RKO (cell line): ENCODE data around the gene ABRACL.
"Not testable (repeated sequence)": the region's sequence is repeated elsewhere in the genome, so short reads cannot be mapped to it uniquely, and the experiment has no call there.

Experiments
- DNase-seq: peaks from one replicate; pipeline ENCODE4 v3.0.0-alpha.2; 2016; ENCODE audit warnings: low spot score

The ABRACL gene

GRCh38 chr6:139011980-139012379 is 16.6 kb upstream of the ABRACL start:
- no peak for DNase-seq

DNA sequence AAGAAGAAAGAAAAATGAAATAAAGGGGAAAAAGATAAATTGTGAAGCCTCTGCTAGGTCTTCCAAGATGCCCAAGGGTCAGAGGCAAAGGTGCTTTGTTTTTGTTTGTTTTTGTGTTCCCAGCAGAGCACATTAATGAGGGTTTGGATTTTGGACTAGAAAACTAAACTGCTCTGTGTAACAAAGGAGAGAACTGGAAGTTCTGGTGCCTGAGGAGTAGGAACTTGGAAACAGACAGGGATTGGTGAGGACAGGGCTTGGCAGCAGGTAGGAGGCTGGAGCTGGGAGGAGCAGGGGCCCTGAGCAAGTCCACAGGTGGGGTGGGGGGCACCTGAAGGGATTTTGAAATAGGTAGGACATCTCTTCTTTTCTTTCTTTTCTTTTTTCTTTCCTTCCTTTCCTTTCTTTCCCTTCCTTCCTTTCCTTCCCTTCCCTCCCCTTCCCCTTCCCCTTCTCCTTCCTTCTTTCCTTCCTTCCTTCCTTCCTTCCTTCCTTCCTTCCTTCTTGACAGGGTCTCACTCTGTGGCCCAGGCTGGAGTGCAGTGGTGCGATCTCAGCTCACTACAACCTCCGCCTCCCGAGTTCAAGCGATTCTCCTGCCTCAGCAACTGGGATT is 15.3 kb upstream of the ABRACL start:
- no peak for DNase-seq

- no peak for DNase-seq
These were observed 13.6 kb upstream of the ABRACL start for GRCh38 chr6:139014945-139015344.

GRCh38 chr6:139016337-139017213 is 12.0 kb upstream of the ABRACL start:
- no peak for DNase-seq

DNA sequence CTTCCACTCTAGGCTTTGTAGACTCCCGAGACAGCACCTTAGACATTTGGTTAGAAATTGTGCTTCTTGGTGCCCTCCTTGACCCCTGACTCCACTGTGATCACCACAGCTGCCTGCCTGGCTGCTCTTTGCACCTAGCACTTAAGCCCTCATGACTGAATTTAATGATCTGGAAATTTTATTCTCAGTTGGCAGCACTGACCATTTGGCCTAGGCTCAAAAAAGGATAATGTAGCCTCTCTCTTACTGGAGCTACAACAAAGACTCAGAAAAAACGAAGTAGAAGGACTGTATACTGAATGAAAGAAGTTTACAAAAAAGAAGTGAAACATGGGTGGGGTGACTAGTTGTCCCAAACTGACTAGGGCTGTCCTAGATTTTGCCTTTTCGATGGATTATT is 11.3 kb upstream of the ABRACL start:
- no peak for DNase-seq

DNA sequence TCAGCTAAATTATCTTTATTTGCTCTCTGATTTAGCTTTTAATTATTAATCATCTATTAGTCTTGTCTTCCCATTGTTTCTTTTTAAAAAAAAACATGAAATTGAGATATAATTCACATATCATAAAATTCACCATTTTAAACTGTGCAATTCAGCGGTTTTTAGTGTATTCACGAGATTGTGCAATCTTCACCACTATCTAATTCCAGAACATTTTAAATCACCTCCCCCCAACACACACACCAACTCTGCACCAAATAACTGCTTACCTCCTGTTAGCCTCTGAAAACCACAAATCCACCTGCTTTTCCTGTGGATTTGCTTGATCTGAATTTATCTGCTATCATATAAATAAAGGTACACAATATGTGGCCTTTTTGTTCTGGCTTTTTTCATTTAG is 8.8 kb upstream of the ABRACL start:
- no peak for DNase-seq

DNA sequence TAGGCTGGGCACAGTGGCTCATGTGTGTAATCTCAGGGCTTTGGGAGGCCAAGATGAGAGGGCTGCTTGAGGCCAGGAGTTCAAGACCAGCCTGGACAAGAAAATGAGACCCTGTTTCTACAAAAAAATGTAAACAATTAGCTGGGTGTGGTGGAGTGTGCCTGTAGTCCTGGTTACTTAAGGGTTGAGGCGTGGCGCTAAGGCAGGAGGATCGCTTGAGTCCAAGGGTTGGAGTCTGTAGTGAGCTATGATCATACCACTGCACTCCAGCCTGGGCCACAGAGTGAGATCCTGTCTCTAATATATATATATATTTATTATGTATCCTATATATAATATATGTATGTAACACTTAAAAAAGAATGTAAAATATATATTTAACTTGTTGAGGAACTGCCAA is 7.9 kb upstream of the ABRACL start:
- DNase-seq: no peak

GRCh38 chr6:139025416-139025815 is 3.1 kb upstream of the ABRACL start:
- DNase-seq: not testable (repeated sequence)

GRCh38 chr6:139027620-139028182 is 844 bp upstream of the ABRACL start:
- DNase-seq: peak; percentile 96

DNA sequence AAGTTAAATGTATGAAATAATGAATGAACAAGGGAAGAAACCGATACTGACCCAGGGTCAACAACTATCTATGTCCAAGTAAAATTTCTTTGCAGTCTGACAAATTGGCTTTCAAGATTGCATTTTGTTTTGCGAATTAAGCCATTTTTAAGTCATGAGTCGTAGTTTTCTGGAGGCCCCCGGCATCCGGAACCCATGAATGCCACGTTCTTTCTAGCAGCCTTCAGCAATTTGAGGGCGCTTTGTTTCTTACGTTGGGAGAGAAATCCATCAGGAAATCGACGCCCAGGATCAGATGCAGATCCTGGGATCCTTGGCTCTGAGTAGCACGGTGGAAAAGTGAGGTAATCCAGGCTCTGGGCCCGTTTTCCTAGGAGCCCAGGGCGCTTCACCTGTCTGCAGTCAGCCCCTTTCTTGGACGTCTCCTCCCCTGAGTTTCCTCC is 309 bp upstream of the ABRACL start:
- DNase-seq: no peak

DNA sequence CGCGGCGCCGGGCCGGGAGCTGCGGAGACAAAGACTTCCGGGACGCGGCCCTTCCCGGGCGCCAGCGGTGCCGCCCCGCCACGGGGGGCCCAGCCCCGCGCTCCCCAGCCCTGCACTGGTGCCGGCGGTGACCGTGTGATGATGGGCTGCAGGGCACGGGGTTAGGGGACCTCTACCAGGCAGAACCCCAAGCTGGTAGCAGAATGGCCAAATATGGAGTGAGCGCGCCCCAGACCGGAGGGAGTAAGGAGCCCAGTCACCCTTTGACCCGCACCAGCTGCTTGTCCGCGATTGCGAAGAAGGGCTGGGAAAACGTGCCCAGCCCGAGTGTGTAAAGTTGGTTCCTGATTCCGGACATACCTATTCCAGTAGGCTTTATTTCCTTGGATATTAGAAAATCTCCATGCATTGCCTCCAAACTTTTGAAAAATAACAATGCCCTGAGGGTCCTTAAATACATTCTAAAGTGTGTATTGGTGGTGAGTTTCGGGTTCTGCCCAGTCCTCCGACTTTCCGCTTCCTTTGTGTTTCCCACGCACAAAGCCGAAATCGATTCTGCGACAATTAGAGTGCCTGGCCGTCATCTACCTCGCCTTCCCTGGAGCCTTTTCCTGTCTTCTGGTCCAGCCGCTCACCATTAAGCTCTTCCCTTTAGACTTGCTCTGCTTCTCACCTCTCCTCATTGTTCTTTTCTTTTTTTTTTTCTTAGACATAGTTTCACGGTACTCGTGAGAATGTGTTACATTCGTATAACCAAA is 1.1 kb downstream of the ABRACL start:
- peak; percentile 77 for DNase-seq

GRCh38 chr6:139030228-139030963 is 1.9 kb downstream of the ABRACL start:
- no peak for DNase-seq

DNA sequence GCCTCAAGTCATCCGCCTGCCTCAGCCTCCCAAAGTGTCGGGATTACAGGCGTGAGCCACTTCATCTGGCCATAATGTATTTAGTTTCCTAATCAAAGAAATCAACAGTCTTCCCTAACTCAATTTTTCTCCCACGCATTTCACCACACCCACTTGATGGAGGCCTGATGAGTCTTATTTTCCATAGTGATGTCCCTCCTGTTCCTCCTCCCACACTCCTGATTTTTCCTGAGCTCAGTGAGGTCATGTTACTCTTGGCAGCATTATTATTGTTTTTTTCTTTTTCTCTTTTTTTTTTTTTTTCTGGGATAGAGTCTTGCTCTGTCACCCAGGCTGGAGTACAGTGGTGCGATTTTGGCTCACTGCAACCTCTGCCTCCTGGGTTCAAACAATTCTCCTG is 8.9 kb downstream of the ABRACL start:
- peak; percentile 35 for DNase-seq

DNA sequence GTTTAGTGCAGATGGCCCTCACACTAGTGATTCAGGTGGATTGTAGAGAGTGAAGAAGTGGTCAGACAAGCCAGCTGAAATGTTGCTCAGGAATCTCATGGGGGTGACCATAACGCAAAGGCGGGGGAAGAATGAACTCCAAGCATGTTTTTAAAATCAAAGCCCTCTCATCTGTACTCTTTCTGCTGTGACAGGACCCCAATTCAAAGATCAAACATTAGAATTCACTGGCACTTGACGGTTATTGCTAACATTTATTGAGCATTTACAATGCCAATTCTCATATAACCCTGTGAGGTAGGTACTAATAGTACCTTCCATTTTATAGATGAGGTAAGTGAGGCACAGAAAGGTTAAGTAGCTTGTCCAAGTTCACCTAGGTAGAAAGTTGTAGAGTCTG is 15.7 kb downstream of the ABRACL start:
- DNase-seq: no peak

- no peak for DNase-seq
These were observed 19.1 kb downstream of the ABRACL start for GRCh38 chr6:139047677-139048076.

GRCh38 chr6:139048912-139049311 is 20.4 kb downstream of the ABRACL start:
- not testable (repeated sequence) for DNase-seq

GRCh38 chr6:139050131-139050769 is 21.7 kb downstream of the ABRACL start:
- not testable (repeated sequence) for DNase-seq

GRCh38 chr6:139050770-139051313 is 22.3 kb downstream of the ABRACL start:
- DNase-seq: no peak

- DNase-seq: no peak
These were observed 23.0 kb downstream of the ABRACL start for GRCh38 chr6:139051396-139052060.

GRCh38 chr6:139053382-139053781 is 24.8 kb downstream of the ABRACL start:
- DNase-seq: no peak
